T-helper 1 cell (primary cell): ENCODE results near the gene RIC1.
"Not testable (repeated sequence)": the region's sequence is repeated elsewhere in the genome, so short reads cannot be mapped to it uniquely, and the experiment has no call there.

Source experiments
- DNase-seq, 5 donors: peaks; one replicate each; pipeline ENCODE4 v3.0.0-alpha.2; 2012 to 2020

The RIC1 gene

DNA sequence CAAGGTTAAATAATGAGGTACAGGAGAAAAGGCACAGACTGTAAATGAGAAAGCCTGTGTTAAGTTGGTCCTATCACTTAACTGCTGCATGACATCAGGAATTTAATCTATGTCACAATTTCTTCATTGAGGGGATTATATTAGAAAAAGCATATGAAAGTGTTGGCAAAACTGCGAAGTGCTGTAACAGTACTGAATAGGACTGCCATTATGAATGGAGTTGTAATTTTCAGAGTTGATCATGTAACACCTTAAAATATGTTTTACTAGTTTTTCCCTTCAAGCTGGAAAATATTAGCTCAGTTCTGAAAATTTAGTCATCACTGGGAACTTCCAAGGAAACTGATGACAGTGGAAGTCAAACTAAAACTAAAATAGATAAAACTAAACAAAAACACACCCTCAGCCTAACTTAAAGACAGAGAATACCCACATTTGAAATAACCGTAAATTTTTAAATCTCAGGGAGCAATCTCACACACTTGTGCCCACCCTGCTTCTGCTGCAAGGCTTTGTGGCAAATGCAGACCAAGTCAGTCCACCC lies 158.9 kb downstream of the RIC1 start:
- no peak for DNase-seq

DNA sequence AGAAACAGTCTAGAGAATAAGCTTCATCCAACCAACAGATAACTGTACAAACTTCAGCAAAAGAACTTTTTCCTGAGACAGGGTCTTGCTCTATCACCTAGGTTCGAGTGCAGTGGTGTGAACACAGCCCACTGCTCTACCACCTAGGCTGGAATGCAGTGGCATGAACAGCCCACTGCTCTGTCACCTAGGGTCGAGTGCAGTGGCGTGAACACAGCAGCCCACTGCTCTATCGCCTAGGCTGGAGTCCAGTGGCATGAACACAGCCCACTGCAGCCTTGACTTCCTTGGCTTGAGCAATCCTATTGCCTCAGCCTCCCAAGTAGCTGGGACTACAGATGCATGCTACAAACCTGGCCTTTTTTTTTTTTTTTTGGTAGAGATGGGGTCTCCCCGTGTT lies 160.6 kb downstream of the RIC1 start:
- no peak for DNase-seq

DNA sequence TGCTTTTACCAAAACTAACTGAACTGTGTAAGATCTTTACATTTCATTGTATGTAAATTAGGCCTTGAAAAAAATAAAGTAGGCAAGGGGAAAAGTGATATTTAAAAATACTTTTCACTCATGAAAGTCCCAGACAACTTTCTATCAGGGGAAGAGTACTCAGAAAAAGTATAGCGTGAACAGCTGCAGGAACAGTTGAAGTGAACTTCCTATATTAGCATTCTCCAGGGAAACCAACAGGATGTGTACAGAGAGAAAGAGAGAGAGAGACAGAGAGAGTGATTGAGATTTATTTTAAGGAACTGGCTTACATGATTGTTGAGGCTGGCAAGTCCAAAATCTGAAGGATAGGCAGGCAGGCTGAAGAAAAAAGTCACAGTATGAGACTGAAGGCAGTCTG lies 162.0 kb downstream of the RIC1 start:
- DNase-seq, result no peak

DNA sequence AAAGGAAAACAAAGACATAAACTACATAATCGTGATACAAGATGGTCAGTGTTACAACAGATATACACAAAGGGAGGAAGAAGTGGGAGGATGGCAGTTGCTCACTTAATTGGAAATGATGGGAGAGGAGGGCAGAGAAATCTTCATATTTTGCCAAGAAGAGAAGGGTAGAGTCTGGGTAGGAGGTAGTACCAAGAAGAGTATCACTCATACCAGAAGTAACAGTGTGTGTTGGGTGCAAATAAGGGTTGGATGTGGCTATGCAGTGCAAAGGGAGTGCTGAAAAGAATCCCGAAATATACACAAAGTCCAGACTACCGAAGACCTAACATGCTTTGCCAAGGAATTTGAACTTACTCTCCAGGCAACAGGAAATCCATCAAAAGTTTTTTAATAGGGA lies 163.0 kb downstream of the RIC1 start:
- DNase-seq, result no peak

DNA sequence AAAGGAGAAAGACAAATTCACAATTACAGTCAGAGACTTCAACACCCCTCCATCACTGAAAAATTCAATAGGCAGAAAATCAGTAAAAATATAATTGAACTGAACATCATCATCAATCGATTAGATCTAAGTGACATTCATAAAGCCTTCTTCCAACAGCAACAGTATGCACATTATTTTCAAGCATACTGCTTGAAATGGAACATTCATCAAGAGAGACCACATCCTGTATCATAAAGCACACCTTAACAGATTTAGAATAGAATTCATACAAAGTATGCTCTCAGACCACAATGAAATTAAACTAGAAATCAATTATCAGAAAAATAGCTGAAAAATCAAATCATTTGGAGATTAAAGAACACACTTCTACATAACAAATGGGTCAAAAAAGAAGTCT lies 164.9 kb downstream of the RIC1 start:
- DNase-seq, result no peak

DNA sequence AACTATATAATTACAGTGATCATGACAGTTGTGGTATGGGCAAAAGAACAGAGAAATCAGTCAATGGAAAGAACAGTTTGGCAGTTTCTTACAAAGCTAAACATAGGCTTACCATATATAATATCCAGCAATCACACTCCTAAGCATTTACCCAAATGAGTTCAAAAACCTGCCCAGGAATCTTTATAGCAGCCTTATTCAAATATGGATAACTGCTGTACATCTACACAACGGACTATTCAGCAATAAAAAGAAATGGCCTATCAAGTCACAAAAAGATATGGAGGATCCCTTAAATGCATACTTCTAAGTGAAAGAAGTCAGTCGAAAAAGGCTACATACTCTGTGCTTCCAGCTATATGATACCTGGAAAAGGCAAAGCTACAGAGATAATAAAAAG lies 167.4 kb downstream of the RIC1 start:
- DNase-seq, result no peak

DNA sequence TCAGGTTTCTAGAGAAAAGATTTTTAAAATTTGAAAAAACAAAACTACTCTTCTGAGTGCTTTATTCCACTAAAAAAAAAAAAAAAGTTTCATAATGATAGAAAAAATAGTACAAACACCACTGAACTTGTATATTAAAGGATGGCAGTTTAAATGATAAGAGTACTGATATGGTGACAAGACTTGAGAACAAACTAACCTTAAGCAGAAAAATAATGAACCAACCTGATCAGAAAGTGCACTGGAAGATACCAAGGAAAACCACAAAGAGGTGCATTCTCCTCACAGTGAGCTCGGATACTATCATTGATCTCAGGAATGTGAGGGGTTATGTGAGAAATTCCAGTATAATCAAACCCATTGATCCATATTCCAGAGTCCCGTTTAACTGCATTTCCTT lies 169.7 kb downstream of the RIC1 start:
- DNase-seq, result no peak

DNA sequence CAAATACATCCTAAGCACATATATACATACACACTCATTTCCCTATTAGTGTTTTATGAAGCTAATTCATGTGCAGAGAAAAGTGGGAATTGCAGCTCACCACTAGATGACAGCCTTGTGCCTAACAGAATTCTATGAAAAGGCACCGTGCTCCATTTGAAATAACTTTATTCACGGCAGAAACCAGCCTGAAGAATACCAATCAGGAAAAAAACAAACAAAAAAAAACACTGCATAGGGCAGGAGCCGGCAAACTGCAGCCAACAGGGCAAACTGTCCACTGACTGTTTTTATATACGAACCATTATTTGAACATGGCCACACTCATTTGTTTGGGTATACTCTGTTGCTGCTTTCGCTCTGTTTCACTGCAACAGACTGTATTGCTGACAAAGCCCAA lies 170.4 kb downstream of the RIC1 start:
- peak in 1 of 5 donors; percentile 11 for DNase-seq

DNA sequence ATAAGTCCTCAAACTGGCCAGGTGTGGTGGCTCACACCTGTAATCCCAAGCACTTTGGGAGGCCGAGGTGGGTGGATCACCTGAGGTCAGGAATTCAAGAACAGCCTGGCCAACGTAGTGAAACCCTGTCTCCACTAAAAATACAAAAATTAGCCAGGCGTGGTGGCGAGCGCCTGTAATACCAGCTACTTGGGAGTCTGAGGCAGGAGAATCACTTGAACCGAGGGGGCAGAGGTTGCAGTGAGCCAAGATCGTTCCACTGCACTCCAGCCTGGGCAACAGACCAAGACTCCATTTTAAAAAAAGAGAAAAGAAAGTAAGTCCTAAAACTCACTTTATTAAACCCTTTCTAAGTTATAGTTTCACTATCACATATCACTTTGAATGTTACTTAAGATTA lies 171.5 kb downstream of the RIC1 start:
- not testable (repeated sequence) for DNase-seq

DNA sequence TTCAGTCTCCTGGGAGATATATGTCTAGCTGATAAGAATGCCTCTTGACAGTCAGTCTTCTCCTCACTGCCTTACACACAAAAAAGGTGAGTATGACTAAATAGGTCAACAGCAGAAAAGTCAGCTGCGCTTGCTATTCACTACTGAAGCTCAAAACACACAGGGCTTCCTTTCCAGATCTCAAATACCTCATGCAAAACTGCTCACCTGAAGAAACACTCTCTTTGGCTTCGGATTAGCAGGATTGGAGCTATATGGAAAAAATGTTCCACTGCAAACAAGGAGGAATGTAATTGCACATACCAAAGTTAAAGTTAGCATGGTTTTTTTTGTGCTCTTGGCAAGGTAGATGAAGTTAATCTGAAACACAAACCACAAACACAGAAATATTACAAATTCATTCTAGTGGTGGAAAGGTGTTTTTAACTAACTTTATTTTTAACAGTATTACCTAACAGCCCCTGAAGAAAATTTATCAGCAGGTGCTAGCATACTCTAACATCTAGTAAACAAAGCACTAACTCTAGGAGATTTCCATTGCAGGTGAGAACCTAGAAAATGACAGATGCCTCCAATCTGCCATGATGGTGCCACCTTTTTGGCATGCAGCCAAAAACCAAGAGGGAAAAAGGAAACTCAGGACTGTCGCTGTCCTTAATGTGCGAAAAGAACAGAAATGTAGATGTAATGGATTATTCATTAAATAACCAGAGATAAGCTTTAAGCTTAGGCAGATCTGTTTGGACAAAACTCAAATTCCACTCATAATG lies 172.2 kb downstream of the RIC1 start:
- DNase-seq, result no peak

DNA sequence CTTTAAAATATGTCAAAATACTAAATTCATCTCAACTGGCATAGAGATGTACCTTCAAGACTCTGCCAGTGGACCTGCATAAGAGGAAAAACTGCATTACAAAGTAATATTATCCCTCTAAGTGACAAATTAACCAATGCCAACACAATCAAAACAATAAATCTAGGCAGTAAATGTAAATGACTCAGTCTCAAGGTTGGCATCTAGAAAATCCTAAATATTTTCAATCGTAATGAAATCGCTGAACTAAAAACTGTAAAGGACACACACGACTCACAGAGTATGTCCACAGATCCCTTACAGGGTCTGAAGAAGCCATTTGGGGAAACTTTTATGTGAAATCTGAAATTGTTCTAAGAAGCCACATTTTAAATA lies 172.8 kb downstream of the RIC1 start:
- DNase-seq, result no peak

DNA sequence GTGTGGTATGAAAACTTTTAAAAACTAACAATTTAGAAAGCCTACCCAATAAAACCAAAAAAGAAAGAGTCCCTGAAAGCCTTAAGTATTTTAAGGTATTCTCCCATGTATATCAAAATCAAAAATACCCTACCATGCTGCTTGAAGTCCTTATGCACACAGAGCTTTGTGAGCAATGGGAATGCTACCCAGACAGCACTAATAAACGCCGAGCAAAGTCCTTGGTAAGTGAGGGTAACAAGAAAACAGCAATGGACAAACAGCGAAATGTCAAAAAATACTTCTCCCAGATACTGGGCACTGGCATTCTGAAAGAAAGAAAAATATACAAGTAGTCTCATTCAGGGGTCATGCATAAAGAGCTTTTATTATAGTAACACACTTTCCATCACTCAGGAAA lies 176.6 kb downstream of the RIC1 start:
- DNase-seq, result no peak

DNA sequence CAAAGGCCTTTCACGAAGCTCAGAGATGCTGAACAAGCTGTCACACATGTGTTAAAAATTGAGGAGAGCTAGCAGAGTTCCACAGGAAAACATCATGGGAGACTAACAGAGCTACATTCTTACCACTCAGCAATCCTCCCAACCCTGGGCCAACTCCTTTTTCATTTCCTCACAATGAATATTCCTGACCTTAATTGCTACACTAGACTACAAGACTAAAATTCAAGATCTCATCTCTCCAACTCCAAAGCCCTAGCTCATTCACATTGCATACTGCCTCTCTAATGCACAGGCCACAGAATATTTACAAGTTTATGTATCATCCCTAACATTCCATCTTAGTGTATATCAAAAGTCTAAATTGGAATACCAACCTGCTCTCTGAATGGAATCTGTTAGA lies 182.8 kb downstream of the RIC1 start:
- no peak for DNase-seq

DNA sequence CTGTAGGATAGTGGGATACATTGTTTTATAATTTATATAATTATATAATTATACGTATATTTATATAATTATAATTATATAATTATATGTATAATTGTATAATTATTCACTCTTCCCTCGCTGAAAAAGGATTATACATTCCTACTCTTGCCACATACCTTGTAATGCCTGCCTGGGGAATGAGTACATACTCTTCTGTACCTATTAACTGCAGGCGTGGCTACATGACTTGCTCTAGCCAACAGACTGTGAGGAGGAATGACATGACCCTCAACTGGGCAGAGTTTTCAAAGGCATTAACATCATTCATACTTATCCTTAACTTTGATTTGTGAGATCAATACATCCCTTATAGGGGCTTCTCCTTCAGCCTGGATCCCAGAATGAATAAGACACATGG lies 184.9 kb downstream of the RIC1 start:
- DNase-seq, result no peak

DNA sequence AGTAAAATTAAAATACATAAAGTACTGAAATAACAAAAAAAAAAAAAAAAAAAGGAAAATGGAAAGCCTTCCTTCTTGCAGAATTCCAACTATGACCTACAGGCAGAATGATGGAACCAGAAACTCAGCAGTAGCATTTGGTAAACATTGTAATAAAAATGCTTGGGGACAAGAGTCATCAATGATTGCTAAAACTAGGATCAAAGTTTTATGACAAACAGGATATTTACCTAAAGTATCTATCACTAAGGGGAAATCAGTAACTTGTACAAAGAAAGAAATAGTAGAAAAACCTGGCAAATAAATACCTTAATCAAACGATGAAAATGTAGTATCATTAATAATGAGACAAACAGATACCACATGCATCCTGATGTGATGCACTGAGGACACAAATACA lies 186.6 kb downstream of the RIC1 start:
- DNase-seq, result no peak

DNA sequence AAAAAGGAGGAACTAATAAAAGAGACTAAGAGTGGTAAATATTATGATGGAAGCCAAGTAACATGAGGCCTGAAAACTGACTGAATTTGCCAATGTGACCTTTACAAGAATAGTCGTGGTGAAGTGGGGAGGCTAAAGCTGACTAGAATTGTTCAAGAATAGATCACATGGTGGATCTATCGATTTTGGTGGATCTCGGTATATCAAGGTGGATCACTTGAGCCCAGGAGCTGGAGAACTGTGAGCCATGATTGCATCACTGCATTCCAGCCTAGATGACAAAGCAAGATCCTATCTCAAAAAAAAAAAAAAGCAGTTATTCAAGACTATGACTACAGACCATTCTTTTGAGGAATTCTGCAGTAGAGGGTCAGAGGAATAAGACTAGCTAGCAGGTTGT lies 189.0 kb downstream of the RIC1 start:
- no peak for DNase-seq

DNA sequence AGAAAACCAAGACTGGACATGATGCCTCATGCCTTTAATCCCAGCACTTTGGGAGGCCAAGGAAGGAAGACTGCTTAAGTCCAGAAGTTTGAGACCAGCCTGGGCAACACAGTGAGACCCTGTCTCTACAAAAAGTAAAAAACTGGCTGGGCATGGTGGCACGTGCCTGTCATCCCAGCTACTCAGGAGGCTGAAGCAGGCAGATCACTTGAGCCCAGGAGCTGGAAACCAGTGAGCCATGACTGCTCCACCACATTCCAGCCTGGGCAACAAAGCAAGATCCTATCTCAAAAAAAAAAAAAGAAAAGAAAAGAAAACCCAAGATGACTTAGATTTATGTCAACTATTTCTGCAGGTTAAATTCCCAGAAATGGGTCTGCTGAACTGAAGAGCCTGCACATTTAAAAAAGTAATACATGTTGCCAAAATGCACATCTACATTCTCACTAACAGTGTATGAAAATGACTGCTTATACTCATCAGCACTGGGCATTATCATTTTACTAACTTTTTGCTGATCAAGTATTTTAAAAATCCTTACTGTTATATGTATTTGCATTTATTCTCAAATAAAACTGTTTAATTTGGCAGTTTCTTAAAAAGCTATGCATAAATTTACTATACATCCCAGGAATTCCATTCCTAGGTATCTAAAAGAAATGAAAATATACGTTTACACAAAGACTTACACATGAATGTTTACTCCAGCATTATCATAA lies 189.7 kb downstream of the RIC1 start:
- no peak for DNase-seq

DNA sequence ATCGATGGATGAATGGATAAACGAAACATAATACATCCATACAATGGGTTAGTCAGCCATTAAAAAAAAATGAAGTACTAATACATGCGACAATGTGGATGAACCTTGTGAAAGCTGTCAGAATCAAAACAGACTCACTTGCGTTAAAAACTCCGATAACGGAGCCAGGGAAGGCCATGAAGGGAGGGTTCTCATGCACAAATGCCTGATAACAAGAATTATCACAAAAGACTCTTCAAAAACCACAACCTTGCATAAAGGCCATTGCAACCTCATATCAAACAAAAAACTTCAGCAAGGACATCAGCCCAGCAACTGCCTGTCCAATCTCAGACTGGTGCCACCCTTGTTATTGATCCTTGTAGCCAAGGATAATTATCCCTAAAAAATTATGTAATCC lies 190.3 kb downstream of the RIC1 start:
- no peak for DNase-seq

DNA sequence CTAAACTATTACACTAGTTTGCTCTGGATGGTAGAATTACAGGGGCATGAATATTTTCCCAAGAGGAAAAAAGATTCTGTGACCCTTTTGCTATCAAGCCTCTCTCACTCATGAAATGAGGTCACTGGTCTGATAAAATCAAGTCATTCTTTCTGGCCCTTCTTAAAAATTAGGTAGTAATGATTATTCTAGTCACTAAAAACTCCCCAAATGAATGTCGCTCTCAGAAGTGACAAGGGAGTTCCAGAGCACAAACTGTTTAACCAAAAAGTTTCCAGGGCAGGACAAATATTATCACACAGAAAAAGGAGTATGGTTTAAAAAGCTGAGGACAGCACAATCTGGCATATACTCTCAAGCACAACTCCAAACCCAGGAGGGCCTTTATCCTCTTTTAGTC lies 191.5 kb downstream of the RIC1 start:
- DNase-seq, result no peak

DNA sequence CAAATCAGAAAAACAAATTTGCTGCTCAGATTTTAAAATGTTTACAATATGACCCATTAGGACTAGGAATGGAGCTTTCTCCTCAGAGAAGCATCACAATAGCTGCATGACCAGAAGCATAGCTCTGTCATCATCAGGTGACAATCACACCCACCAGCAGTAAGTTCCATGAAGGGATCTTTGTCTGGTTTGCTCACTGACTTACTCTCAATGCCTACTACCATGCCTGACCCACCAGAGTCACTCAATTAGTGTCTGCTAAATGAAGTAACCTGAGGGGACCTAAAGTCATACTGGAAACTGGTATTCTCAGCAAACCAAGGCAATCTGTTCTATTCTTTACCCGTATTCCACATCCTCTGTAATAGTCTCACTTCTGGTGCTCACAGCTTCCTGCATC lies 196.3 kb downstream of the RIC1 start:
- no peak for DNase-seq
